Parathyroid adenoma (tissue), 2 donors: Measurements from ENCODE around the gene DIAPH2.

ENCODE experiments used
- H2AFZ ChIP-seq: fragments of 300-600 bp; sonication (generic); one replicate; pipeline ENCODE4 v1.7.0; 2017; ENCODE audit warnings: antibody characterized with exemption, mild to moderate bottlenecking
- H3K27ac ChIP-seq: fragments of 300-600 bp; sonication (generic); one replicate; pipeline ENCODE4 v1.7.0; 2017
- H3K27me3 ChIP-seq: fragments of 300-600 bp; sonication (generic); one replicate; pipeline ENCODE4 v1.7.0; 2017; ENCODE audit warnings: low read length; ENCODE audit not compliant: control insufficient read depth, insufficient read depth
- H3K36me3 ChIP-seq: fragments of 300-600 bp; sonication (generic); one replicate; pipeline ENCODE4 v1.7.0; 2017; ENCODE audit warnings: low read length; ENCODE audit not compliant: control insufficient read depth, insufficient read depth
- H3K4me1 ChIP-seq: fragments of 300-600 bp; sonication (generic); one replicate; pipeline ENCODE4 v1.7.0; 2017; ENCODE audit warnings: control low read depth
- H3K4me2 ChIP-seq: fragments of 300-600 bp; sonication (generic); one replicate; pipeline ENCODE4 v1.7.0; 2017; ENCODE audit warnings: low read length
- H3K4me3 ChIP-seq: fragments of 300-600 bp; sonication (generic); one replicate; pipeline ENCODE4 v1.7.0; 2017; ENCODE audit warnings: low read depth, low read length
- H3K79me2 ChIP-seq: fragments of 300-600 bp; sonication (generic); one replicate; pipeline ENCODE4 v1.7.0; 2017; ENCODE audit warnings: control low read depth
- H3K9ac ChIP-seq: fragments of 300-600 bp; sonication (generic); one replicate; pipeline ENCODE4 v1.7.0; 2017; ENCODE audit warnings: mild to moderate bottlenecking
- H3K9me3 ChIP-seq: fragments of 300-600 bp; sonication (generic); one replicate; pipeline ENCODE4 v1.7.0; 2017; ENCODE audit warnings: low read length; ENCODE audit not compliant: control insufficient read depth
- TF ChIP-seq, protein P1 (sequence below): fragments of 300-600 bp; sonication (generic); IDR thresholded peaks from one replicate; pipeline ENCODE4 v1.7.0; 2017; ENCODE audit warnings: antibody characterized with exemption, mild to moderate bottlenecking
- donor health status: primary hyperparathyroidism.

The DIAPH2 gene

DNA sequence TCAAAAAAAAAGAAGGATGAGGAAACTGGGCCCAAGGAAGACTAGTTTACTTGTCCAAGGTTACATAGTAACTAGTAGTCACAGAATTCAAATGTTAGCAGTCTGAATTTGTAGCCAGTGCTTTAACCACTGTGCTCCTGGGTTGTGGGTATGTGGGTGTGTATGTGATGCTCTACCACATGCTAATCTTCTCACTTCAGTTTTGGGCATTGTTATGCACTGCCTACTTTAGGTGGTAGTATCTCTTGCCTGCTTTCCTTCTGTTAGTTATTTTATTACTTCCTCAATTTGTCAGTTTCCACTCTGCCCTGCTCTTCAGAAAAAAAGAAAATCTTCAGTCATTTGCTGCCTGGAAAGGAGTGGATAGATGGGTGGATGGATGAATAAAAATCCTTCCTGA, 418.3 kb downstream of the DIAPH2 start:
- Histone ChIP-seq H3K4me3 (no peak overlapping the region), H3K4me1 (no peaks in the 10 kb centered on the region), H3K79me2 (no peaks in the 10 kb centered on the region), H3K27ac (no peak overlapping the region), H3K9ac (no peak overlapping the region), H3K36me3 (no peaks in the 10 kb centered on the region), H3K4me2 (no peak overlapping the region), H3K9me3 (no peaks in the 10 kb centered on the region), H2AFZ (no peak overlapping the region), H3K27me3 (no peaks in the 10 kb centered on the region)
- TF ChIP-seq, protein P1, sequence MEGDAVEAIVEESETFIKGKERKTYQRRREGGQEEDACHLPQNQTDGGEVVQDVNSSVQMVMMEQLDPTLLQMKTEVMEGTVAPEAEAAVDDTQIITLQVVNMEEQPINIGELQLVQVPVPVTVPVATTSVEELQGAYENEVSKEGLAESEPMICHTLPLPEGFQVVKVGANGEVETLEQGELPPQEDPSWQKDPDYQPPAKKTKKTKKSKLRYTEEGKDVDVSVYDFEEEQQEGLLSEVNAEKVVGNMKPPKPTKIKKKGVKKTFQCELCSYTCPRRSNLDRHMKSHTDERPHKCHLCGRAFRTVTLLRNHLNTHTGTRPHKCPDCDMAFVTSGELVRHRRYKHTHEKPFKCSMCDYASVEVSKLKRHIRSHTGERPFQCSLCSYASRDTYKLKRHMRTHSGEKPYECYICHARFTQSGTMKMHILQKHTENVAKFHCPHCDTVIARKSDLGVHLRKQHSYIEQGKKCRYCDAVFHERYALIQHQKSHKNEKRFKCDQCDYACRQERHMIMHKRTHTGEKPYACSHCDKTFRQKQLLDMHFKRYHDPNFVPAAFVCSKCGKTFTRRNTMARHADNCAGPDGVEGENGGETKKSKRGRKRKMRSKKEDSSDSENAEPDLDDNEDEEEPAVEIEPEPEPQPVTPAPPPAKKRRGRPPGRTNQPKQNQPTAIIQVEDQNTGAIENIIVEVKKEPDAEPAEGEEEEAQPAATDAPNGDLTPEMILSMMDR: no peak

- H2AFZ ChIP-seq: no peak overlapping the region
- H3K36me3 ChIP-seq: no peaks in the 10 kb centered on the region
- no peaks in the 10 kb centered on the region for H3K79me2 ChIP-seq
- no peaks in the 10 kb centered on the region for H3K27me3 ChIP-seq
- no peak overlapping the region for H3K27ac ChIP-seq
- H3K4me2 ChIP-seq: no peak overlapping the region
- TF ChIP-seq, protein P1: no peak
- no peaks in the 10 kb centered on the region for H3K4me1 ChIP-seq
- no peaks in the 10 kb centered on the region for H3K9me3 ChIP-seq
- H3K9ac ChIP-seq: no peak overlapping the region
- H3K4me3 ChIP-seq: no peak overlapping the region
These were observed 425.1 kb downstream of the DIAPH2 start for GRCh38 chrX:97109730-97110129.

- Histone ChIP-seq H3K9ac (no peak overlapping the region), H2AFZ (no peak overlapping the region), H3K4me3 (no peak overlapping the region), H3K4me2 (no peak overlapping the region), H3K27ac (no peak overlapping the region), H3K36me3 (no peaks in the 10 kb centered on the region), H3K9me3 (no peaks in the 10 kb centered on the region), H3K79me2 (no peaks in the 10 kb centered on the region), H3K27me3 (no peaks in the 10 kb centered on the region), H3K4me1 (no peaks in the 10 kb centered on the region)
- TF ChIP-seq, protein P1: no peak
These were observed 432.9 kb downstream of the DIAPH2 start for GRCh38 chrX:97117572-97117971.

DNA sequence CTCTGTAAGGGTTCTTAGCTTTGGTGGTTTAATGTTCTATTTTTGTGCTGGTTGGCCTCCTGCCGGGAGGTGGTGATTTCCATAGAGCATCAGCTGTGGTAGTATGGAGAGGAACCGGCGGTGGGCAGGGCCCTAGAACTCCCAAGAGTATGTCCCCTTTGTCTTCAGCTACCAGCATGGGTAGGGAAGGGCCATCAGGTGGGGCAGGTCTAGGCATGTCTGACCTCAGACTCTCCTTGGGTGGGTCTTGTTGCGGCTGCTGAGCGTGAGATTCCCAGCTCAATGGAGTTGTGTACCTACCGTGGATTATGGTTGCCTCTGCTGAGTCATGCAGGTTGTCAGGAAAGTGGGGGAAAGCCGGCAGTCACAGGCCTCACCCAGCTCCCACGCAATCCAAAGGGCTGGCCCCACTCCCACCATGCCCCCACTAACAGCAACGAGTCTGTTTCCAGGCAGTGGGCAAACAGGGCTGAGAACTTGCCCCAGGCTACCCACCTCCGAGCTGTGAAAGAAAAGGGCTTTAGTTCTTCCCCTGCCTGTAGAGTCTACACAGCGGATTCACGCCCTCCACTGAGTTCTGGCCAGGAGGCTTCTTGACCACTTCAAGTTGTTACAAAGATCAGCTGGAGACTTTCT, 434.9 kb downstream of the DIAPH2 start:
- Histone ChIP-seq H3K36me3 (no peaks in the 10 kb centered on the region), H3K4me1 (no peaks in the 10 kb centered on the region), H3K4me3 (no peak overlapping the region), H3K4me2 (no peak overlapping the region), H2AFZ (no peak overlapping the region), H3K79me2 (no peaks in the 10 kb centered on the region), H3K27ac (no peak overlapping the region), H3K27me3 (no peaks in the 10 kb centered on the region), H3K9ac (no peak overlapping the region), H3K9me3 (no peaks in the 10 kb centered on the region)
- TF ChIP-seq, protein P1: no peak

GRCh38 chrX:97123001-97123400, 438.4 kb downstream of the DIAPH2 start:
- Histone ChIP-seq H3K9me3 (no peaks in the 10 kb centered on the region), H3K4me2 (no peak overlapping the region), H3K4me1 (no peaks in the 10 kb centered on the region), H3K27ac (no peak overlapping the region), H3K36me3 (no peaks in the 10 kb centered on the region), H3K79me2 (no peaks in the 10 kb centered on the region), H3K9ac (no peak overlapping the region), H3K4me3 (no peak overlapping the region), H3K27me3 (no peaks in the 10 kb centered on the region), H2AFZ (no peak overlapping the region)
- TF ChIP-seq, protein P1: no peak
